Endodermal cell (in vitro differentiated cells): ENCODE measurements around the gene BMPER. TPM values are rescaled to one million over a fixed set of nuclear protein-coding genes. Genes with fewer than 3 reads are reported as not detected.

Experiments used
- DNase-seq: peaks from one replicate; pipeline ENCODE4 v3.0.0-alpha.2; 2017
- H3K27ac ChIP-seq: 2 replicates; pipeline ENCODE4 v1.5.1; 2013; ENCODE audit warnings: mild to moderate bottlenecking, low read depth, low read length, moderate library complexity
- H3K27me3 ChIP-seq: 2 replicates; pipeline ENCODE4 v1.6.1; 2013; ENCODE audit warnings: mild to moderate bottlenecking, low read length, moderate library complexity; ENCODE audit not compliant: insufficient read depth, control insufficient read depth, poor library complexity, severe bottlenecking
- H3K36me3 ChIP-seq: 2 replicates; pipeline ENCODE4 v1.7.0; 2013; ENCODE audit warnings: mild to moderate bottlenecking, low read length, moderate library complexity; ENCODE audit not compliant: control insufficient read depth, insufficient read depth
- H3K4me1 ChIP-seq: one replicate; pipeline ENCODE4 v1.7.0; 2013; ENCODE audit warnings: low read length; ENCODE audit not compliant: control insufficient read depth, insufficient read depth
- H3K4me3 ChIP-seq: 2 replicates; pipeline ENCODE4 v1.5.1; 2013; ENCODE audit warnings: mild to moderate bottlenecking, low read length, moderate library complexity
- H3K9ac ChIP-seq: 2 replicates; pipeline ENCODE4 v1.6.1; 2013; ENCODE audit warnings: mild to moderate bottlenecking, low read length, moderate library complexity; ENCODE audit not compliant: poor library complexity, severe bottlenecking; ENCODE audit errors: extremely low read depth
- H3K9me3 ChIP-seq: 2 replicates; pipeline ENCODE4 v1.6.1; 2013; ENCODE audit warnings: mild to moderate bottlenecking, low read length, moderate library complexity; ENCODE audit not compliant: control insufficient read depth
- H3K27ac Mint-ChIP-seq: 2 replicates; pipeline ENCODE4 v1.8.0; 2020; ENCODE audit warnings: mixed read lengths
- H3K27me3 Mint-ChIP-seq: 2 replicates; pipeline ENCODE4 v1.8.0; 2021; ENCODE audit warnings: mild to moderate bottlenecking, mixed read lengths; ENCODE audit not compliant: insufficient read depth
- H3K36me3 Mint-ChIP-seq: 2 replicates; pipeline ENCODE4 v1.8.0; 2020; ENCODE audit warnings: low read depth, mixed read lengths
- H3K4me1 Mint-ChIP-seq: 2 replicates; pipeline ENCODE4 v1.8.0; 2020; ENCODE audit warnings: mixed read lengths
- H3K4me3 Mint-ChIP-seq: 2 replicates; pipeline ENCODE4 v1.8.0; 2020; ENCODE audit warnings: mild to moderate bottlenecking, moderate library complexity, mixed read lengths
- H3K9me3 Mint-ChIP-seq: 2 replicates; pipeline ENCODE4 v1.8.0; 2020; ENCODE audit warnings: mild to moderate bottlenecking, mixed read lengths
- CTCF ChIP-seq: fragments of 200-600 bp; sonication (generic); conservative IDR thresholded peaks from 2 replicates; pipeline ENCODE4 v1.5.0; 2021; ENCODE audit warnings: antibody characterized with exemption, mild to moderate bottlenecking
- WGBS, 2 experiments: methylation state at CpG; one replicate each; pipeline versions ENCODE4 v1.1.5 to v1.1.7; 2013; ENCODE audit warnings: missing lambda C conversion rate in 2 of 2, mixed read lengths in 1 of 2; ENCODE audit not compliant: insufficient coverage in 1 of 2, insufficient read length in 1 of 2; 5-methylcytosine and 5-hydroxymethylcytosine counted together
- total RNA-seq, 2 donors: library from RNA; stranded (reverse); fragmentation: NEBNext Ultra II Directional in 1 of 2; extraction: Animal tissue kit (Norgen Biotek cat#: 25700) in 1 of 2; gene quantifications; 2 replicates in 1 of 2; 3 replicates in 1 of 2; pipeline ENCODE4 v1.2.1, GENCODE V29; 2021

BMPER gene
- total RNA-seq, 2 donors from 2014 or later, result 71.2 to 72.2 TPM

GRCh38 chr7:34131371-34131770 is 226.0 kb downstream of the BMPER start:
- no peaks in the 10 kb centered on the region for H3K36me3 ChIP-seq
- WGBS, 2 experiments, result 94 to 100% methylated on average over 2 to 9 of the region's 9 CpGs
- H3K27ac ChIP-seq, result no peak overlapping the region

DNA sequence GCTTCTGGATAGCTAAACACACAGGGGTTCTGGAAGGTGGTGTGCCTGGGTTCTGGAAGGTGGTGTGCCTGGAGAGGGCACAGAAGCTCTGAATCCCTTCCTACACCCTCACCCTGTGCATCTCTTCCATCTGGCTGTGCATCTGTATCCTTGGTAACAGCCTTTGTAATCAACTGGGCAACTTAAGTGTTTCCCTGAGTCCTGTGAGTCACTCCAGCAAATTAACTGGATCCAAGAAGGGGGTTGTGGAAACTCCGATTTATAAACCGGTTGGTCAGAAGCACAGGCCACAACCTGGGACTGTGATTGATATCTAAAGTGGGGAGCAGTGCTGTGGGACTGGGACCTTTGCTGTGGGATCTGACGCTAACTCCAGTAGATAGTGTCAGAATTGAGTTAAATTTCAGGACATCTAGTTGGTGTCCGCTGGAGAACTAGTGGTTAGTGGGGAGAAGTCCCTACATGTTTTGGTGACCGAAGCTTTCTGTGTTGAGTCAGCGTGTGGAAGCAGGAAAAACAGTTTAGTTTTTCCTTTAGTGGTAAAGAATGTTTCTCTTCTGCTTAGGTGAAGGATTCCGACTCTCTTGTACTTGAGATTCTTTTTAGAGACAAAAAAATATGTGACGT is 228.1 kb downstream of the BMPER start:
- no peaks in the 10 kb centered on the region for H3K9me3 Mint-ChIP-seq
- H3K9me3 ChIP-seq, result no peaks in the 10 kb centered on the region
- no peak overlapping the region for H3K4me3 ChIP-seq
- H3K9ac ChIP-seq, result no peak overlapping the region
- WGBS, 2 experiments, result 94 to 95% methylated on average over 4 to 8 of the region's 8 CpGs
- no peaks in the 10 kb centered on the region for H3K36me3 ChIP-seq
- H3K27me3 ChIP-seq, result no peaks in the 10 kb centered on the region
- TF ChIP-seq CTCF, result no peak
- peaks cover 17% of the 10 kb centered on the region for H3K4me1 Mint-ChIP-seq
- H3K4me1 ChIP-seq, result peaks cover 5% of the 10 kb centered on the region
- no peak overlapping the region for H3K27ac ChIP-seq
- DNase-seq, result no peak
- no peak overlapping the region for H3K4me3 Mint-ChIP-seq
- peaks cover 3% of the 10 kb centered on the region for H3K36me3 Mint-ChIP-seq
- no peak overlapping the region for H3K27ac Mint-ChIP-seq
- no peaks in the 10 kb centered on the region for H3K27me3 Mint-ChIP-seq

More at GRCh38 chr7:34131371-34131770, 226.0 kb downstream of the BMPER start:
- DNase-seq, result no peak
- no peak for TF ChIP-seq CTCF
- no peaks in the 10 kb centered on the region for H3K36me3 Mint-ChIP-seq
- H3K4me1 Mint-ChIP-seq, result peaks cover 17% of the 10 kb centered on the region
- Histone ChIP-seq H3K9ac (no peak overlapping the region), H3K27me3 (no peaks in the 10 kb centered on the region), H3K4me1 (peaks cover 5% of the 10 kb centered on the region), H3K9me3 (no peaks in the 10 kb centered on the region), H3K4me3 (no peak overlapping the region)
- no peak overlapping the region for H3K27ac Mint-ChIP-seq
- H3K27me3 Mint-ChIP-seq, result no peaks in the 10 kb centered on the region
- H3K9me3 Mint-ChIP-seq, result no peaks in the 10 kb centered on the region
- no peak overlapping the region for H3K4me3 Mint-ChIP-seq

- DNase-seq, result peak; percentile 95
- peaks cover 3% of the 10 kb centered on the region for H3K36me3 Mint-ChIP-seq
- H3K9me3 Mint-ChIP-seq, result no peaks in the 10 kb centered on the region
- Histone ChIP-seq H3K4me1 (peaks cover 5% of the 10 kb centered on the region), H3K27ac (no peak overlapping the region), H3K4me3 (no peak overlapping the region), H3K9me3 (no peaks in the 10 kb centered on the region), H3K36me3 (no peaks in the 10 kb centered on the region), H3K27me3 (no peaks in the 10 kb centered on the region), H3K9ac (no peak overlapping the region)
- H3K27ac Mint-ChIP-seq, result no peak overlapping the region
- H3K27me3 Mint-ChIP-seq, result no peaks in the 10 kb centered on the region
- peaks cover 17% of the 10 kb centered on the region for H3K4me1 Mint-ChIP-seq
- H3K4me3 Mint-ChIP-seq, result no peak overlapping the region
- TF ChIP-seq CTCF, result peak; percentile 93
- 36 to 50% methylated on average over 5 to 12 of the region's 12 CpGs for WGBS, 2 experiments
Observed at GRCh38 chr7:34133983-34134782, 228.8 kb downstream of the BMPER start.
